Measurements from ENCODE around the gene AQP6. TPM values are rescaled to one million over a fixed set of nuclear protein-coding genes. Genes with fewer than 3 reads are reported as not detected.

AQP6 gene
- total RNA-seq, 1 experiment from 2014 or later, result not detected

- no TSS peak for BruUV-seq (replicated peaks)
- ChIA-PET POLR2A (interaction anchor here (4.5 kb wide), 1 partner anchor 12 kb away, joined by 42 read pairs; no protein-coding TSS in a partner anchor), CTCF (interaction anchor here (0.6 to 1.5 kb wide), 3 partner anchors 50 to 64 kb away, joined by 3 read pairs; no protein-coding TSS in a partner anchor)
- intact Hi-C loops (cut with micrococcal nuclease), result no loop called here
- DNase-seq (ENCODE audit: unreplicated experiment), result no peak
- Mint-ChIP-seq H3K27ac (ENCODE audit: low read depth, unreplicated experiment) (peak overlapping the region; percentile 73), H3K4me3 (ENCODE audit: unreplicated experiment) (no peak overlapping the region), H3K4me1 (ENCODE audit: insufficient read depth, unreplicated experiment) (peaks cover 51% of the 10 kb centered on the region), H3K9me3 (ENCODE audit: unreplicated experiment) (no peaks in the 10 kb centered on the region), H3K27me3 (ENCODE audit: insufficient read depth, unreplicated experiment) (no peaks in the 10 kb centered on the region), H3K36me3 (ENCODE audit: insufficient read depth, unreplicated experiment) (peaks cover 13% of the 10 kb centered on the region)
- no peak for TF ChIP-seq CTCF (IDR thresholded peaks at IDR 0.05; ENCODE audit: unreplicated experiment)
These were observed 46.8 kb downstream of the AQP6 start for GRCh38 chr12:50019524-50019923.

GRCh38 chr12:50021031-50021430, 48.3 kb downstream of the AQP6 start:
- BruUV-seq (replicated peaks), result no TSS peak
- Mint-ChIP-seq H3K4me3 (ENCODE audit: unreplicated experiment) (no peak overlapping the region), H3K27me3 (ENCODE audit: insufficient read depth, unreplicated experiment) (no peaks in the 10 kb centered on the region), H3K4me1 (ENCODE audit: insufficient read depth, unreplicated experiment) (peaks cover 61% of the 10 kb centered on the region), H3K27ac (ENCODE audit: low read depth, unreplicated experiment) (peak overlapping the region; percentile 73), H3K9me3 (ENCODE audit: unreplicated experiment) (no peaks in the 10 kb centered on the region), H3K36me3 (ENCODE audit: insufficient read depth, unreplicated experiment) (peaks cover 9% of the 10 kb centered on the region)
- DNase-seq (ENCODE audit: unreplicated experiment), result no peak
- TF ChIP-seq CTCF (IDR thresholded peaks at IDR 0.05; ENCODE audit: unreplicated experiment), result no peak
- CTCF ChIA-PET, result interaction anchor here (0.5 to 1.3 kb wide), 6 partner anchors 30 to 752 kb away, joined by 3 to 5 read pairs (median 4); no protein-coding TSS in a partner anchor
- intact Hi-C loops (cut with micrococcal nuclease), result no loop called here
- POLR2A ChIA-PET, result no interaction called here

- ChIA-PET POLR2A (interaction anchor here (0.8 kb wide), 1 partner anchor 400 kb away, joined by 3 read pairs; no protein-coding TSS in a partner anchor), CTCF (interaction anchor here (1.2 kb wide), 1 partner anchor 16 kb away, joined by 3 read pairs; no protein-coding TSS in a partner anchor)
- H3K4me1 Mint-ChIP-seq (ENCODE audit: insufficient read depth, unreplicated experiment), result peaks cover 50% of the 10 kb centered on the region
- no peaks in the 10 kb centered on the region for H3K36me3 Mint-ChIP-seq (ENCODE audit: insufficient read depth, unreplicated experiment)
- no peaks in the 10 kb centered on the region for H3K9me3 Mint-ChIP-seq (ENCODE audit: unreplicated experiment)
- no peaks in the 10 kb centered on the region for H3K27me3 Mint-ChIP-seq (ENCODE audit: insufficient read depth, unreplicated experiment)
- no TSS peak for BruUV-seq (replicated peaks)
- peak overlapping the region; percentile 4 for H3K27ac Mint-ChIP-seq (ENCODE audit: low read depth, unreplicated experiment)
- no peak overlapping the region for H3K4me3 Mint-ChIP-seq (ENCODE audit: unreplicated experiment)
- intact Hi-C loops (cut with micrococcal nuclease), result no loop called here
- TF ChIP-seq CTCF (IDR thresholded peaks at IDR 0.05; ENCODE audit: unreplicated experiment), result no peak
- no peak for DNase-seq (ENCODE audit: unreplicated experiment)
These were observed 50.2 kb downstream of the AQP6 start for GRCh38 chr12:50022903-50023302.

GRCh38 chr12:50024227-50024626, 51.5 kb downstream of the AQP6 start:
- Mint-ChIP-seq H3K4me1 (ENCODE audit: insufficient read depth, unreplicated experiment) (peaks cover 39% of the 10 kb centered on the region), H3K27me3 (ENCODE audit: insufficient read depth, unreplicated experiment) (no peaks in the 10 kb centered on the region), H3K4me3 (ENCODE audit: unreplicated experiment) (peak overlapping the region; percentile 98), H3K9me3 (ENCODE audit: unreplicated experiment) (no peaks in the 10 kb centered on the region), H3K27ac (ENCODE audit: low read depth, unreplicated experiment) (peak overlapping the region; percentile 96), H3K36me3 (ENCODE audit: insufficient read depth, unreplicated experiment) (no peaks in the 10 kb centered on the region)
- ChIA-PET CTCF (interaction anchor here (0.6 to 2.9 kb wide), 6 partner anchors 15 to 283 kb away, joined by 3 to 17 read pairs (median 4); partner anchors contain the start of gene TMBIM6), POLR2A (interaction anchor here (0.6 to 1.9 kb wide), 4 partner anchors 45 to 197 kb away, joined by 3 to 6 read pairs (median 4); partner anchors contain the start of gene SMARCD1)
- TF ChIP-seq CTCF (IDR thresholded peaks at IDR 0.05; ENCODE audit: unreplicated experiment), result no peak
- BruUV-seq (replicated peaks), result no TSS peak
- no peak for DNase-seq (ENCODE audit: unreplicated experiment)
- intact Hi-C loops (cut with micrococcal nuclease), result no loop called here

Data from MCF 10A (cell line).